ENCODE measurements around the gene AP1S1.

Gene AP1S1

GRCh38 chr7:101154693-101155102 lies 422 bp downstream of the AP1S1 start:
- TF ChIP-seq, protein P1, sequence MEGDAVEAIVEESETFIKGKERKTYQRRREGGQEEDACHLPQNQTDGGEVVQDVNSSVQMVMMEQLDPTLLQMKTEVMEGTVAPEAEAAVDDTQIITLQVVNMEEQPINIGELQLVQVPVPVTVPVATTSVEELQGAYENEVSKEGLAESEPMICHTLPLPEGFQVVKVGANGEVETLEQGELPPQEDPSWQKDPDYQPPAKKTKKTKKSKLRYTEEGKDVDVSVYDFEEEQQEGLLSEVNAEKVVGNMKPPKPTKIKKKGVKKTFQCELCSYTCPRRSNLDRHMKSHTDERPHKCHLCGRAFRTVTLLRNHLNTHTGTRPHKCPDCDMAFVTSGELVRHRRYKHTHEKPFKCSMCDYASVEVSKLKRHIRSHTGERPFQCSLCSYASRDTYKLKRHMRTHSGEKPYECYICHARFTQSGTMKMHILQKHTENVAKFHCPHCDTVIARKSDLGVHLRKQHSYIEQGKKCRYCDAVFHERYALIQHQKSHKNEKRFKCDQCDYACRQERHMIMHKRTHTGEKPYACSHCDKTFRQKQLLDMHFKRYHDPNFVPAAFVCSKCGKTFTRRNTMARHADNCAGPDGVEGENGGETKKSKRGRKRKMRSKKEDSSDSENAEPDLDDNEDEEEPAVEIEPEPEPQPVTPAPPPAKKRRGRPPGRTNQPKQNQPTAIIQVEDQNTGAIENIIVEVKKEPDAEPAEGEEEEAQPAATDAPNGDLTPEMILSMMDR (IDR thresholded peaks at IDR 0.05): 0 out of 2 replicates have a peak, but pooled peaks have one; percentile 11
- no peak for TF ChIP-seq ZFX (IDR thresholded peaks at IDR 0.05; ENCODE audit: borderline replicate concordance)
- H3K27ac ChIP-seq: peak overlapping the region; percentile 87

DNA sequence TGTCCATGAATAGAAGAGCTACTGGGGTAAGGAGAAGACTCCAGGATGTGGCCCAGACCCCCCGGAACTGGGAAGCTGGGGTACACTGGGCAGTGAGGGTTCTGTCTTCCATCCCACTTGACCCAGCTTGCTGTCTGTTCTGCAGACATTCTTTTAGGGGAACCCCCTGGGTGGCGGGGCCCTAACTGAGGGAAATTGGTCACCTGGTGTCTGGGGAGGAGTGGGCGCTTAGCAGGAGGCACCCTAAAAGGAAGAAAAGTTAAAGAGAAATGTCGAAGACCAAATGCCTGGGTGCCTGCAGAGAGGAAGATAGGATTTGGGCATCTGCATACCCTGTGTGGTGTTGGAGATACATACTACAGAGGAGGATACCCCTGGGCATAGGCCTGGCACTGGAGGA lies 1.0 kb downstream of the AP1S1 start:
- peak overlapping the region; percentile 87 for H3K27ac ChIP-seq
- TF ChIP-seq ZFX (IDR thresholded peaks at IDR 0.05; ENCODE audit: borderline replicate concordance): no peak
- TF ChIP-seq, protein P1 (IDR thresholded peaks at IDR 0.05): no peak

DNA sequence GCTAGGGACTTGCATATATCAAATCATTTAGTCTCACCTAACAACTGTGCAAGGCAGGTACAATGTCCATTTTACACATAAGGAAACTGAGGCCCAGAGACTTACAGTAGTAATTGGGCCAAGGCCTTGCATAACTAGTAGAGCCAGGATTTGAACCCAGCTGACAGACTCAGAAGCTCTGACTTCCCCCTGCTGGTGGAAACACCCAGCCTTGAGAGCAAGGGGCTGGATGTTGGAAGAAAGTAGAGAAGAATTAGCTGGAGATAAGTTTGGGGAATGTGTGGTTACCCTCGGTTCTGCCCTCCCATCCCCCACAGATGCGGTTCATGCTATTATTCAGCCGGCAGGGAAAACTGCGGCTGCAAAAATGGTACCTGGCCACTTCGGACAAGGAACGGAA lies 2.0 kb downstream of the AP1S1 start:
- H3K27ac ChIP-seq: peak overlapping the region; percentile 87
- TF ChIP-seq, protein P1 (IDR thresholded peaks at IDR 0.05): peak; percentile 30; the same call in 1 of the 2 replicates
- TF ChIP-seq ZFX (IDR thresholded peaks at IDR 0.05; ENCODE audit: borderline replicate concordance): no peak

- H3K27ac ChIP-seq: peak overlapping the region; percentile 87
- TF ChIP-seq, protein P1 (IDR thresholded peaks at IDR 0.05): no peak
- TF ChIP-seq ZFX (IDR thresholded peaks at IDR 0.05; ENCODE audit: borderline replicate concordance): no peak
Measured at GRCh38 chr7:101156866-101157589, 2.8 kb downstream of the AP1S1 start.

GRCh38 chr7:101159696-101160674 lies 5.7 kb downstream of the AP1S1 start:
- H3K27ac ChIP-seq: peak overlapping the region; percentile 100
- no peak for TF ChIP-seq ZFX (IDR thresholded peaks at IDR 0.05; ENCODE audit: borderline replicate concordance)
- TF ChIP-seq, protein P1 (IDR thresholded peaks at IDR 0.05): no peak

GRCh38 chr7:101160910-101161309 lies 6.6 kb downstream of the AP1S1 start:
- peak overlapping the region; percentile 100 for H3K27ac ChIP-seq
- TF ChIP-seq ZFX (IDR thresholded peaks at IDR 0.05; ENCODE audit: borderline replicate concordance): no peak
- TF ChIP-seq, protein P1 (IDR thresholded peaks at IDR 0.05): no peak

Measured in 22Rv1 (cell line).